HG02981 (cell line): ENCODE measurements around the gene DEPDC5.

ENCODE experiments used
- ATAC-seq: cut with Tn5 transposase; IDR thresholded peaks from one replicate; pipeline ENCODE4 v1.9.1; 2021; ENCODE audit warnings: mild to moderate bottlenecking, moderate library complexity; ENCODE audit not compliant: unreplicated experiment

DEPDC5 gene

GRCh38 chr22:31846161-31847115, 92.6 kb downstream of the DEPDC5 start:
- no peak for ATAC-seq

GRCh38 chr22:31848411-31848810, 94.6 kb downstream of the DEPDC5 start:
- no peak for ATAC-seq

- no peak for ATAC-seq
These were observed 96.3 kb downstream of the DEPDC5 start for GRCh38 chr22:31850135-31850534.

DNA sequence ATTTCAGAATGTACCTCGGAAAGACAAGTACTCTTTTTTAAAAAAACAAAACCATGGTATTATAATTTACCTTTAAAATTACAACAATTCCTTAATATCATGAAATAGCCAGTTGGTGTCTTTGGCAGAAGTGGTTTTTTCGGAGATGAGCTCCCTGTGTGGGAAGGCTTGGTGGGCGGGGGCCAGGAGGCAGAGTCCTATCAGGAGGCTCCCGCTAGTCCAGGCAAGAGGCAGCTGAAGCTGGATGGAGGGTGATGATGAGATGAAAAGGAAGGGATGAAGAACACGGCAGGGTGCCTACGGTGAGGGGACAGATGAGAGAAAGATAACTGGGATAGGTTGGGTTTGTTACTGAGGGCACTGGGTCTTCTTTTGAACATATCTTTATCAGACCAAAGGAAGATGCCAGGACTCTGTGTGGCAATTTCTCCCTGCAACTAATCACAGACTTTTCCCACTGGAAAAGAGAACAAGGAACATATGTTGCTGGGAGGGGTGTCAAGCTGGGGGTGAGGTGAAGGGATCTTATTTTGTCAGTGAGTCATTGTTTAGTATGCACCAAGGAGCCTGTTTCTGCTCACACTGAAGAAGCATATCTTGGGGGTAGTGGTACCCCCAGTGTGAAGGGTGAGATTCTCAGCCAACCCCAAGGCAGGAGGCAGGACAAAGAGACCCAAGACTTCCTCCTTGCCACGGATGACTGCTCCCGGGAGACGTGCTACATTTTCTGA, 99.0 kb downstream of the DEPDC5 start:
- no peak for ATAC-seq

DNA sequence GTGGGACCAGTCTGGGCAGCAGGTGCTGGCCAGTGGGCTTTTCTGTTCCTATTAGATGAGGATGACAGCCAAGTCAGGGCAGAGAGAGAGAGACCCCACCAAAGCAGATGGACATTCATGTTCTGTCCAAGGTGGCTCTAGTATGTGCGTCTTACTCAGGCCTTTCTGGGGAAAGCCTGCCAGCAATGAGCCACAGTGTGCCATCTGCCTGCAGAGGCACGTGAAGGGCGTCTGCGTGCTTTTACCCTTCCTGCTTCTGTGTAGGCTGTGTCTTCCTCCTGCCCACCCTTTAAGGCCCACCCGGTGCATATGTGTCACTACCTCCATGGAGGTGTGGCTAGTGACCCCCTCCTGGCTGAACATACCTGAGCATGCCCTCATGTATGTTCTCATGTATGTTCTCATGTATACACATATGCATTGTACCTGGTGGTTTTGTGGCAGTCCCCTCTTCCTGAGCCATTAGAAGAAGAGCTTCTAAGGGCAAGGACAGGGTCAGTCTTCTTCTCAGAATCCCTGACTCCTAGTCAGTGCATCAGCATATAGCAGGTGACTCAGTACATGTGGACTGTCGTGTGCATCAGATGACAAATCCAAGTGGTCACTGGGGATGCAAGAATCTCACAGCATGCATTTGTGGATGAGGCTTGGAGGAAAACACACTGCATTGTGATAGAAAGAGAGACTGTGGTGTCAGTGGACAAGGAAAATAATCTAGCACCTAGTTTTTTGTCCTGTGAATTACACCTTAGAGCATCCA, 100.1 kb downstream of the DEPDC5 start:
- no peak for ATAC-seq

- no peak for ATAC-seq
These were observed 103.4 kb downstream of the DEPDC5 start for GRCh38 chr22:31857247-31857646.

DNA sequence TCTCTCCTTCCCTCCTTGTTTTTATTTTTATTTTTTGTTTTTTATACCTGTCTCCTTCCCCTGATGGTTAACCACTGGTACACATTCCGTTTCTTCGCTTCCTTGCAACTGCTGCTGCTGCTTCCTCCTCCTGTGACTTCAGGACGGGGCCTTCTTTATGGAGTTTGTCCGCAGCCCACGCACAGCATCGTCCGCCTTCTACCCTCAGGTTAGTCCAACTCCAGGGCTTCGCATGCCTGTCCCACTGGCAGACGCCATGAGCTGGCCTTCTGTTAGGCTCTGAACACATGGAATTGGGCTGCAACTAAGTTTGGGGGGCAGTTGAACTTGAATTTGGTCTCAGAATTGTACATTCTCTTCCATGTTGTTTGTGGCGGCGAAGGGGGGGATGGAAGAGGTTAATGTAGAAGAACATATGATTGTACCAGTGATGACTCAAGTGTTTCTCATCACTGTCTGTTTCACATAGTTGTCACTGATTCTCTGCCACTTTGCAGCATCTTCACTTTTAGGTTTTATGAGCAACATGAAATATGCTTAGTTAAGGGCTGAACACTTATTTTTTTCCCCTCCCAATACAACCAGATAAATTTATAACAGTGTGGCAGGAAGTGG, 107.5 kb downstream of the DEPDC5 start:
- ATAC-seq, result no peak

DNA sequence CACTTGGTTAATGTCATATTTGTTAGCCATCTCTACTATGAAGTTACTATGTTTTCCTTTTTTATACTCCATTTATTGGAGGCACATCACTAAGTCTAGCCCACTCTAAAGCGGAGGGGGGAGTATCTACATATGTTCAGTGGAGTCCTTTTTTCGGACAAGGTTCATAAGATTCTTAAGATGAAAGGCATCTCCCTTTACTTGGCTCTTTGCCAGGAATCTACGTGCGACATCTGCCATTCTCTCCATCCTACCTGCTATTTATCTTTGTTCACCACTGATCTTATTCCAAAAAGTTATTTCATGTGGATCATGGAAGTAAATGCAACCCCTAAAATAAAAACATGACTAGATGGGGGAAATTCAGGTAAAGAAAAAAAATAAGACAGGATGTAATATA, 113.1 kb downstream of the DEPDC5 start:
- no peak for ATAC-seq

GRCh38 chr22:31867386-31868153, 113.8 kb downstream of the DEPDC5 start:
- no peak for ATAC-seq

- no peak for ATAC-seq
These were observed 115.9 kb downstream of the DEPDC5 start for GRCh38 chr22:31869739-31870138.

GRCh38 chr22:31870890-31871289, 117.1 kb downstream of the DEPDC5 start:
- ATAC-seq, result no peak

GRCh38 chr22:31871480-31871879, 117.7 kb downstream of the DEPDC5 start:
- ATAC-seq, result no peak

GRCh38 chr22:31872209-31872608, 118.4 kb downstream of the DEPDC5 start:
- ATAC-seq, result no peak

GRCh38 chr22:31874821-31875220, 121.0 kb downstream of the DEPDC5 start:
- ATAC-seq, result no peak

GRCh38 chr22:31876156-31876920, 122.5 kb downstream of the DEPDC5 start:
- no peak for ATAC-seq

DNA sequence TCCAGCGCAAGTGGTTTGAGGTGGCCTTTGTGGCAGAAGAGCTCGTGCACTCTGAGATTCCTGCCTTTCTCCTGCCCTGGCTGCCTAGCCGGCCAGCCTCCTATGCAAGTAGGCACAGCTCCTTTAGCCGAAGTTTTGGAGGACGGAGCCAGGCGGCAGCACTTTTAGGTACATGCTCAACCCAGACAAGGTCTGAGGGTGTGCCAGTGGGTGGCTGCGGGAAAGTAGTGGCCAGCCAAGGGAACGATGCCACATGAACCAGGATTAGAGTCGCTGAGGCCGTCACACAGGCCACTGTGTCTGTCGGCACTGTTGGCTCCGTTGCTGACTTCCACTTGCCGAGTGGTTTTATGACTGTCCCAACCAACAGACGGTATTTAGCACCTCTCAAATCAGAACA, 125.8 kb downstream of the DEPDC5 start:
- no peak for ATAC-seq

- no peak for ATAC-seq
These were observed 127.4 kb downstream of the DEPDC5 start for GRCh38 chr22:31881200-31881599.

DNA sequence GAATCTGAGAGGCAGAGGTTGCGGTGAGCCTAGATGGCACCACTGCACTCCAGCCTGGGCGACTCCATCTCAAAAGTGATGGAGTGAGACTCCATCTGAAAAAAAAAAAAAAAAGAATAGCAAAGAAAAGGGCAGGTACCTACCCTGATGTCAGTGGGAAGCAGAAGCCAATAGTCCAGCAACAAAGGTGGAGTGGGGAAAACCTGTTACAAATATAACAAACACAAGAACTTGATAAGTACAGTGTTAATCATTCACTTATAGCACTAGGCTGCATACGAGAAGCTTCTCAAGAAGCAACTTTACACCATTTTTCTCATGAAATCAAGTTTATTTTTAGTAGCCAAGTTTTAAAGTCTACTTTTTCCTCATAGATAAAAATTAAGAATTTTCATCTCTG, 128.0 kb downstream of the DEPDC5 start:
- ATAC-seq, result no peak

DNA sequence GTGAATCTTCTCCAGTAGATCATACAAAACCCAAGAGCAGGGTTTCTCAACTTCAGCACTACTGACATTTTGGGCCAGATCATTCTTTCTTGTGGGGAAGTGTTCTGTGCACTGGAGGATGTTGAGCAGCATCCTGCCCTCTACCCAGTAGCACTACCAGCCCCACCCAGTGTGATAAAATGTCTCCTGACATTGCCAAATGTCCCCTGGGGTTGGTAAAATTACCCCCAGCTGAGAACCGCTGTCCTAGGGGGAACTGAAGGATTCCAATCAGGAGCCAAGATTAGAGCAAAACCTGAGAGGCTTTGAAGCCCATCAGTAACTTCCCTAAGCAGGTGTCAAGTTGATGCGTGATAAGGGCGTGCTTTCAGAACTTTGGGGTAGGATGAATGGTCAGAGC, 129.2 kb downstream of the DEPDC5 start:
- no peak for ATAC-seq
